GM13976 (cell line): Measurements from ENCODE around the gene KDM8.

Source experiments
- DNase-seq: peaks from one replicate; pipeline ENCODE4 v3.0.0; 2012; ENCODE audit warnings: low spot score
- in situ Hi-C: fragments of 300-500 bp; cut with MboI; formaldehyde crosslinking; loops from one replicate; pipeline ENCODE4 v1.12.0; 2022; ENCODE audit warnings: low sequenced_read_pairs, mixed read lengths, inconsistent platforms; ENCODE audit not compliant: unreplicated experiment
- TF ChIP-seq, protein P1 (sequence below): IDR thresholded peaks from 2 replicates; pipeline ENCODE4 v1.5.1; 2012; ENCODE audit warnings: borderline replicate concordance, mild to moderate bottlenecking; ENCODE audit not compliant: insufficient read depth; ENCODE audit errors: extremely low read depth, missing control alignments, control extremely low read depth

KDM8 gene

DNA sequence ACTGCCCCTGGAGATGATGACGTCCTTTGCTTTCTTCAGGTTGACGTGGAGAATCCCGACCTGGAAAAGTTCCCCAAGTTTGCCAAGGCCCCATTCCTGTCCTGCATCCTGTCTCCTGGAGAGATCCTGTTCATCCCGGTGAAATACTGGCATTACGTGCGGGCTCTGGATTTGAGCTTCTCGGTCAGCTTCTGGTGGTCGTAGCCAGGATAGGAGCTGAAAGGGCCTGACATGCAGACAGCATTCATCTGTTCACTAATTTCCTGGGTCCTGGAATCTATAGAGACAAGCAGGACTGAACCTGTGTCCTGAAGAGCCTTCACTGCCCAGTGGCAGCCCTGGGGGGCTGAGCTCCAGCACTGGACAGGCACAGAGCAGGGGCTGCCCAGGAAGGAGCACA is 17.2 kb downstream of the KDM8 start:
- no peak for DNase-seq
- TF ChIP-seq, protein P1, sequence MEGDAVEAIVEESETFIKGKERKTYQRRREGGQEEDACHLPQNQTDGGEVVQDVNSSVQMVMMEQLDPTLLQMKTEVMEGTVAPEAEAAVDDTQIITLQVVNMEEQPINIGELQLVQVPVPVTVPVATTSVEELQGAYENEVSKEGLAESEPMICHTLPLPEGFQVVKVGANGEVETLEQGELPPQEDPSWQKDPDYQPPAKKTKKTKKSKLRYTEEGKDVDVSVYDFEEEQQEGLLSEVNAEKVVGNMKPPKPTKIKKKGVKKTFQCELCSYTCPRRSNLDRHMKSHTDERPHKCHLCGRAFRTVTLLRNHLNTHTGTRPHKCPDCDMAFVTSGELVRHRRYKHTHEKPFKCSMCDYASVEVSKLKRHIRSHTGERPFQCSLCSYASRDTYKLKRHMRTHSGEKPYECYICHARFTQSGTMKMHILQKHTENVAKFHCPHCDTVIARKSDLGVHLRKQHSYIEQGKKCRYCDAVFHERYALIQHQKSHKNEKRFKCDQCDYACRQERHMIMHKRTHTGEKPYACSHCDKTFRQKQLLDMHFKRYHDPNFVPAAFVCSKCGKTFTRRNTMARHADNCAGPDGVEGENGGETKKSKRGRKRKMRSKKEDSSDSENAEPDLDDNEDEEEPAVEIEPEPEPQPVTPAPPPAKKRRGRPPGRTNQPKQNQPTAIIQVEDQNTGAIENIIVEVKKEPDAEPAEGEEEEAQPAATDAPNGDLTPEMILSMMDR = no peak
- in situ Hi-C loops = no loop called here

GRCh38 chr16:27220991-27221390 is 17.7 kb downstream of the KDM8 start:
- DNase-seq = peak; percentile 25
- TF ChIP-seq, protein P1 = no peak
- in situ Hi-C loops = no loop called here

DNA sequence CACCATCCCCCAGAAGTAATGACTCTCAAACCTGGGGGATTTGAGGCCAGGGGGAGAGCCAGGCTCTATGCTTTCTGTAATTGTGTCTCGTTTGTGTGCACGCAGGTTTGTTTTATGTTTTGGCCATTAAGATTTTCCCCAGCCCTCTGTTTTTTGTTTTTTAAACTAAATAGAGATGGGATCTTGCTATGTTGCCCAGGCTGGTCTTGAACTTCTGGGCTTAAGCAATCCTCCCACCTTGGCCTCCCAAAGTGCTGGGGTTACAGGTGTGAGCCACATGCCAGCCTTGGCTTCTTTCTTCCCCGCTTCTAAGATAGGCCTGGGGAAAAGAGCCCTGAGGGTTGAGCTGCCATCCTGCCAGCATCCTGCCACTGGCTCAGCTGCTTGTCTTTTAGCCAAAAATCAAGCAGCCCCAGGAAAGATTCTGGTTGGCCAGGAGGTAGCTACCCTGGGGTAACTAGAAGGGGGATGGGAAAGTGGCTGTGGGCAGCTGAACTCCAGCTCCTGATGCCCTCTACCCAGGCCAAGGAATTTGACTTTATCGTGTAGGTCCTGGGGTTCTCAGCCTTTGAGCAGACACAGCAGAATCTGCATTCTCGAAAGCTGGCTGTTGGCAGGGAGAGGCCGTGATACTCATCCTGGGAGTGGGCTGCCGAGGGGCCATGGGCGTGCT is 18.4 kb downstream of the KDM8 start:
- TF ChIP-seq, protein P1 = no peak
- in situ Hi-C loops = no loop called here
- DNase-seq = peak; percentile 22

DNA sequence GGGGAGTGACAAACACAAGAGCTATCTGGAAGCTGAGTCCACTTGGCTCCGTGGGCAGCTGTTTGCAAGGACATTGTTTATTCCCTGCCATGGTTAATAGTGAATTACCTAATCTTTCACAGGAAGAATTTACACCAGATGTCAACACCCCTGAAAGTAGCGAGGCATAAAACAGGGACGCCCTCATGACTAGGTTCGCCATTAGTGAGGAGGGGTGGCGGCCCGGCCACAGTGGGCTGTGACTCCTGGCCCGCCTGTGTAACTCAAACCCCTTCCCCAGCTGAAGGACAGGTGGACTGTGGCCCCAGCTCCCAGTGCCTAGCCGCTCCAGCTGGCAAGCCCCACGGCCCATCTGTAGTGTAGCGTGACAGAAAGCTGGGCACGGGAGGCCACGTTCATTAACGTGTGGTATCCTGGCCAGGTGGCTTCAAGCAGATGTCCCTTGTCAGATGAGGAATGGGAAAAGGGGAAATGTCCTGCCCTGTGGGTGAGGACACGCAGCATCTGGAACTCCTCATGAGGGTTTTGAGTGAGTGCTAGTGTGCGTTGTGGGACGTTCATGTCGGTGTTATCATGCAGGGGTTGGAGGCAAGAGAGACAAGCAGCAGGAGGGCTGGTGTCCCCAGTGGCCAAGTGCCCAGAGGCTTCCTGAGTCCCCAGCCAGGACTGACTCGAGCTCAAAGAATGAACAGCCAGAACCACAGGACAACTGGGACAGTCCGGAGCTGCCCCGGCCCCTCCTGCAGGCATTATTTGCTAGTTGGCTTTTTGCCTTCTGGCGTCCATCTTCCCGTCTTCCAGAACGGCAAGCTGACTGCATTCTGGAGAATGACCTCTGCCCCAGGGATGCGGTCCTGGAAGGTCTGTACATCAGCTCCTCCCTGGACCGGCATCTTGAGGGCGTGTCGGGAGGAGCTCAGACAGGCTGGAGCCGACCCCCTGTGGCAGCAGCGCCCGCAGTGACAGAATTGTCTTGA is 19.2 kb downstream of the KDM8 start:
- in situ Hi-C loops = no loop called here
- TF ChIP-seq, protein P1 = no peak

GRCh38 chr16:27223226-27223610 is 19.9 kb downstream of the KDM8 start:
- in situ Hi-C loops = no loop called here
- TF ChIP-seq, protein P1 = peak; percentile 12
- peak; percentile 52 for DNase-seq

More for the DNA sequence above, 19.2 kb downstream of the KDM8 start:
- peak; percentile 26 for DNase-seq

DNA sequence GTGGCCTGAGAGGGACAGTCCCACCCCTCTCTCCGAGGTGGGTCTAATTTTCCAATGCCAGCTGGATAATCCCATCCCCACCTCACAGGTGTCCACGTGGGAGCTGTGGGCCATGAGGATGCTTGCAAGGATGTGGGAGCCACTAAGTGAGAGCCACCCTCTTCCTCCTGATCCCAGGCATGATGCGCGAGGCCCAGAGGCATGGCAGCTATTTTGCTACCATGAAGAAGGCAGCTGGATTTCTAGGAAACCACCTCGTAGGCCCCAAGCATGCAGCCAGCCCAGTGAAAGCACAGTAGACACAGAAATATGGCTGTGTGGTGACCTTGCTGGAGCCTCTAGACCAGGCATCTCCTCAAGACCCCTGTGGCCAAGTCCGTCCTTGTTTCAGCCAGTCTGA is 20.4 kb downstream of the KDM8 start:
- in situ Hi-C loops = no loop called here
- TF ChIP-seq, protein P1 = no peak
- DNase-seq = peak; percentile 34
